Measurements from ENCODE around the gene ANTXR1.

Gene ANTXR1

DNA sequence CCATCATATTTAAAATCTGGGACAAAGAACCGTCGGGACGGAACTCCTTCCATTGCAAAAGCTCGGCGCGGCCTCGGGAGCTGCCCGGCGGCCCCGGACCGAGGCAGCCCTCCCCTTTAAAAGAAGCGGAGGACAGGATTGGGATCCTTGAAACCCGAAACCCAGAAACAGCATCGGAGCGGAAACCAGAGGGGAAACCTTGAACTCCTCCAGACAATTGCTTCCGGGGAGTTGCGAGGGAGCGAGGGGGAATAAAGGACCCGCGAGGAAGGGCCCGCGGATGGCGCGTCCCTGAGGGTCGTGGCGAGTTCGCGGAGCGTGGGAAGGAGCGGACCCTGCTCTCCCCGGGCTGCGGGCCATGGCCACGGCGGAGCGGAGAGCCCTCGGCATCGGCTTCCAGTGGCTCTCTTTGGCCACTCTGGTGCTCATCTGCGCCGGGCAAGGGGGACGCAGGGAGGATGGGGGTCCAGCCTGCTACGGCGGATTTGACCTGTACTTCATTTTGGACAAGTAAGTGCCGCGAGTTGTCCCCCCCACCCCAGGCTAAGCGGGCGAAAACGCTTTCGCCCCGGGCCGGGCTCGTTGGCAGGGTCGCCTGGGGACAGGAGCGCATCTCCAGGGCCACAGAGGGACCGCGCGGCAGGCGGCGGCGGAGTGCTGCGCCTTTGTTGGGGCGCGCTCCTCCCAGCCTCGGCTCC, at the start of gene ANTXR1:
ANTXR1 (plus strand) TSS at position 38 of the 698 bp plus-strand sequence; CDS start at position 359, 321 bp downstream.
- CTCF ChIA-PET = interaction anchor here (1.2 to 1.4 kb wide), 2 partner anchors 11 to 20 kb away, joined by 3 to 7 read pairs; no protein-coding TSS in a partner anchor
- no peak within 1 kb of the TSS for H3K27ac Mint-ChIP-seq
- no peaks in the 10 kb centered on the region for H3K9me3 Mint-ChIP-seq
- peaks cover 14% of the 10 kb centered on the region for H3K4me1 Mint-ChIP-seq
- H3K36me3 Mint-ChIP-seq = no peaks in the 10 kb centered on the region
- H3K4me3 Mint-ChIP-seq = peak within 1 kb of the TSS; percentile 75
- H3K27me3 Mint-ChIP-seq = peaks cover 74% of the 10 kb centered on the region
- DNase-seq = peak; percentile 28

DNA sequence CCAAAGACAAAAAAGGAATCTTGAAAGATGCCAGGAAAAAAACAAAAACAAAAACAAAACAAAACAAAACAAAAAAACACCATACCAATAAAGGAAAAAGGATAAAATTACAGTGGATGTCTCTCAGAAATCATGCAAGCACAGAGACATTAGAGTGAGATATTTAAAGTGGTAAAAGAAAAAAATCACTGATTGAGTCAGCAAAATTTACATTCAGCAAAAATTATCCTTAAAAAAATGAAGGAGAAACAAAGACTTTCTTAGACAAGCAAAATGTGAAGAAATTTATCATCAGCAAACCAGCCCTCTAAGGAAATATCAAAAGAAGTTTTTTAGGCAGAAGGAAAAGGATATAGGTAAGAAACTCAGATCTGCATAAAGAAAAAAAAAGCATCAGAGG, 48.7 kb upstream of the ANTXR1 start:
- Mint-ChIP-seq H3K4me1 (no peaks in the 10 kb centered on the region), H3K4me3 (no peak overlapping the region), H3K27me3 (peaks cover 22% of the 10 kb centered on the region), H3K36me3 (no peaks in the 10 kb centered on the region), H3K9me3 (no peaks in the 10 kb centered on the region), H3K27ac (no peak overlapping the region)
- DNase-seq = no peak
- CTCF ChIA-PET = no interaction called here

DNA sequence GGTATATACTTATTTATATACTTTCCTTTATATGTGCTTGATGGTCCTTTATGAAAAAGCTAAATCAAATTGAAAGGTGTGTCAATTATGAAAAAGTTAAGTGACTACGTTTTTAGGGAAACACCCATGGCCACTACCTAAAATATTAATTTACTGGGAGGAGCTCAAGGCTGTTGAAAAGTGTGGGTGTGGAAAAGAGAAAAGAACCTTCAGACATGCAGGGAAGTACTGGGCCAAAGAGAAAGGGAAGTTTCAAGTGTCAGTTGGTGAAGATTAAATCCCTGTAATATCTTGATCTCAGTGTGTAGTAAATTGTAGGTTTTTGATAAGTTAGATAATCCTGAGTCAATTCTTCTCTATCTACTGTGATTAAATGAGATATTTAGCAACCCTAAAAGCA, 44.8 kb upstream of the ANTXR1 start:
- DNase-seq = no peak
- Mint-ChIP-seq H3K9me3 (no peaks in the 10 kb centered on the region), H3K36me3 (no peaks in the 10 kb centered on the region), H3K4me1 (no peaks in the 10 kb centered on the region), H3K4me3 (no peak overlapping the region), H3K27me3 (peaks cover 18% of the 10 kb centered on the region), H3K27ac (no peak overlapping the region)
- CTCF ChIA-PET = no interaction called here

DNA sequence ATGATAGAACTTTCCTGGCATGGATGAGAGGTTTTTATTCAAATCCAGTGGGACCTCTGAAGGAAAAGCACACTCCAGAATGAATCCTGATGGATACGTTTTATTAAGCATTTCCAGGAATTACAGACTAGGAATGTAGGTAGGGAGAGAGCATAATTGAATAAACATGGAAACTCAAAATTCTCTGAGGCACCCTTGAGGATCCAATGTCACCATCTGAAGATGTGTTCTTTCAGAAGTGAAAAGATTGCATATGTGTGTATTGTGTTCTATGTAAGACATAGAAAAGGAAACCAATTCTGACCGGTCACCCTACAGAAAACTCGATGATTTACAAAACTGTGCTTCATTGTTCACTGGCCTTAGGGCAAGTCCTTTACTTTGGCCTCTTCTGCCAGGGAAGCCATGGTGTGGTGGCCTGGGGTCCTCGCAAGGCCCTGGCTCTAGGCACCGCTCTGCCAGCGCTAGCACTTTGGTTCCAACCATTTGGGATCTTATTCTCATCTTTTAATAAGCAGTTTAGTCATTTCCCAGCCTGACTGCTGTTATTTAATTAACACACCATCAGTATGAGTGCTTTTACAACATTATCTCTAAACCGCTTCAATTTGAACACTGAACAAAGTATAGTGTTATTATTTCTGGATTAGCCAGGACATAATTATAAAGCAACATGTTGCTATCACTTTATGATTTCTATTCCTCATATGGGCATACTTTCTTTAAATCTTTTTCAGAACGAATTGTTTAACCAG, 43.1 kb upstream of the ANTXR1 start:
- Mint-ChIP-seq H3K4me1 (no peaks in the 10 kb centered on the region), H3K27me3 (peaks cover 26% of the 10 kb centered on the region), H3K36me3 (no peaks in the 10 kb centered on the region), H3K4me3 (no peak overlapping the region), H3K27ac (no peak overlapping the region), H3K9me3 (no peaks in the 10 kb centered on the region)
- no peak for DNase-seq
- CTCF ChIA-PET = no interaction called here

DNA sequence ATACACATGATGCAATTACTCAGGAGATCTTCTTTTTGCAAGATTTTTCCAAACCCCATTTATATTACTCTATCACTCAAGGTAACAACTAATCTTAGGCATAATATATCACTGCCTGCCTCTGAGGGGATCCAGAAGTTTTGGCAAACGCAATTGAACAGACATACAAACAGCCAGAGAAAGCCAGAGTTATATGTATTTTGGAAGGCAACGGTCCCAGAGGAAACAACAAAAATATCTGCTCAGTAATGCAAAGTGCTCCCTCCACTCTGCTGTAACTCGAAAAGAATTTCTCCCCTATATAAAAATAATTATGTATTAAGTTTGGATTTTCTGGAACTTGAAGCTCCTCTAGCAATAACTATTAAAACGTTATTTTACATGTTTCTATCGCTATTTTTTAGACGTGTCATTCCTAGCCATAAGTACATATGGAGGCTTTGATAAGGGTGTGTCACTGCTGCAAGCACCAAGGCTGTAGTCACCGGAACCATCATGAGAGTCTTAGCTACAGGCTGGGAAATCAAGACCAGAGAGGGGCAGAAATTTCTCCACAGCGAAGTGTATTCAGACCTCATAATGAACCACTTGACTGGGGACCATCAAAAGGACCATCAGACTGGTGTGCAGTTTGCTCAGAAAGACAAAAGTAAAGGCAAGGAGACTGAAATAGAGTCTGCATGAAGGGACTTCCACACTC, 42.3 kb upstream of the ANTXR1 start:
- CTCF ChIA-PET = no interaction called here
- H3K4me3 Mint-ChIP-seq = no peak overlapping the region
- no peak for DNase-seq
- H3K9me3 Mint-ChIP-seq = no peaks in the 10 kb centered on the region
- no peaks in the 10 kb centered on the region for H3K36me3 Mint-ChIP-seq
- no peaks in the 10 kb centered on the region for H3K4me1 Mint-ChIP-seq
- no peak overlapping the region for H3K27ac Mint-ChIP-seq
- peaks cover 32% of the 10 kb centered on the region for H3K27me3 Mint-ChIP-seq

DNA sequence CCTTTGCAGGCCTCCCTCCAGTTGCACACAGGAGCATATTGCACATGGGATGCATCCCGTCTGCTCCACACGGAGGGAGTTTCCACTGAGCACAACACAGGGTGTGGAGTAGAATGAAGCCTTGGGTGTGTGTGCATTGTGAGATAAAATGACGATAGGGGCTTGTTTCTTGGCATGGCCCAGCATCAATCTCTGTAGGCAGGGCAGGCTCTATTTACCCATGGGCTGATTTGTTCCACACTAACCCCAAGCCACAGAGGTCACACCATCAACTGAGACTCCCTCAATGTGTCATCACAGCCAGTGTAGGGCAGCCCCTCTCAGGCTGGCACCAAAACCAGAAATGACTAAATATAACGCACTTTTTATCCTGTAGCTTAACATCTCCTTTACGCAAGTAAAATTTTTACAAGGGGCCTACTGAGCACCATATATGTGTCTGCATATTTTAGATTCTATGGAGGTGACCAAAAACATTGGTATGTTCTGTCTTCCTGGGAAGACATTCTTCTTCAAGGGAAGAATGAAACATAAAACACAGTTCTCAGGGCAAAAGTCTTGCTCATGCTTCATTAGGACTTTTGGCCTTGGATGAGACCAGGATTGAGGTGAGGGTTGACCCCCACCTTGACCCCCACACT, 41.3 kb upstream of the ANTXR1 start:
- H3K27ac Mint-ChIP-seq = no peak overlapping the region
- no peak for DNase-seq
- H3K36me3 Mint-ChIP-seq = no peaks in the 10 kb centered on the region
- H3K4me3 Mint-ChIP-seq = no peak overlapping the region
- H3K27me3 Mint-ChIP-seq = peaks cover 28% of the 10 kb centered on the region
- CTCF ChIA-PET = no interaction called here
- no peaks in the 10 kb centered on the region for H3K4me1 Mint-ChIP-seq
- no peaks in the 10 kb centered on the region for H3K9me3 Mint-ChIP-seq

DNA sequence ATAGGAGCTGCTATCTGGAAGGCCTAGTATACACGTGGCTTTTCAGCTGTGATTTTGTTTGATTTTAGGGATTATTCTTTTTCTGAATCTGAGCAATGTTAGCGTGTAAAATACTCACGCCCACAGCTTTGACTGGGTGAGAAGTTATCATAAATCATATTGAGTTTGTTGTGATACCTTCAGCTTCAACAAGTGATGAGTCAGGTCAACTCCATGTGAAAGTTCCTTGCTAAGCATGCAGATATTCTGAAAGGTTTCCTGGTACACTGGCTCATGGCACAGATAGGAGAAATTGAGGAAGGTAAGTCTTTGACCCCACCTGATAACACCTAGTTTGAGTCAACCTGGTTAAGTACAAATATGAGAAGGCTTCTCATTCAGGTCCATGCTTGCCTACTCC, 38.7 kb upstream of the ANTXR1 start, which contains the start of gene GKN1:
GKN1 (plus strand) TSS at position 386 of the 400 bp plus-strand sequence. CDS start 42 bp downstream, outside the sequence.
- Mint-ChIP-seq H3K27me3 (peaks cover 28% of the 10 kb centered on the region), H3K4me1 (no peaks in the 10 kb centered on the region), H3K36me3 (no peaks in the 10 kb centered on the region), H3K9me3 (no peaks in the 10 kb centered on the region), H3K4me3 (no peak within 1 kb of the TSS), H3K27ac (no peak within 1 kb of the TSS)
- CTCF ChIA-PET = no interaction called here
- no peak for DNase-seq

DNA sequence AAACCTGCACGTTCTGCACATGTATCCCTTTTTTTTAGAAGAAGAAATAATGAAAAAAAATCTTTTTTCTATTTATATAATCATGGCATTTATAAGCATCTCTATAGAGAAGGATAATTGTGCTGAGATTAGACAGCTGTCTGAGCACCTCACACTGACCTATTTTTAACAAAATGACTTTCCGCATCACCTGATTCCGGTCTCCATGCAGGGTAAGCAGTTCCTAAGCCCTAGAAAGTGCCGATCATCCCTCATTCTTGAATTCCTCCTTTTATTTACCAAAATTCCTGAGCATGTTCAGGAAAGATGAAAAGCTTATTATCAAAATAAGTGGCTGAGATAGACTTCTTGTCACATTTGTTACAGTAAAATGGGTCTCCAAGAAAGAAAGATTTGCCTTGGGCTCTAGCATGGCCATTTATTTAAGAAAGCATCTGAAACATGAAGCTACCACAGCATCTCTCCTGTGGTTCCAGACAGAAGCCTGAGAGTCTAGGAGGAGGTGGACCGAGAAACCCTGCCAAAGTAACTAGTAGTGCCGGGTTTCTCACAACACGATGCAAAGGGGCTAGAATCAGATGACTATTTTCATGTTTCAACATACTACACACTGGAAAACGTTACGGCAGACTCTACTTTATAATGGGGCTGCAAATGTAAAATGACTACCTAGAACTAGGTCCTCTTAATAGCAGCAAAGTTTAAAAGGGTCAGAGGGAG, 37.9 kb upstream of the ANTXR1 start:
- no peaks in the 10 kb centered on the region for H3K4me1 Mint-ChIP-seq
- DNase-seq = no peak
- H3K27me3 Mint-ChIP-seq = peaks cover 32% of the 10 kb centered on the region
- CTCF ChIA-PET = interaction anchor here (0.6 to 1.0 kb wide), 2 partner anchors 32 to 50 kb away, joined by 3 to 4 read pairs; no protein-coding TSS in a partner anchor
- H3K27ac Mint-ChIP-seq = no peak overlapping the region
- H3K4me3 Mint-ChIP-seq = no peak overlapping the region
- H3K9me3 Mint-ChIP-seq = no peaks in the 10 kb centered on the region
- no peaks in the 10 kb centered on the region for H3K36me3 Mint-ChIP-seq

DNA sequence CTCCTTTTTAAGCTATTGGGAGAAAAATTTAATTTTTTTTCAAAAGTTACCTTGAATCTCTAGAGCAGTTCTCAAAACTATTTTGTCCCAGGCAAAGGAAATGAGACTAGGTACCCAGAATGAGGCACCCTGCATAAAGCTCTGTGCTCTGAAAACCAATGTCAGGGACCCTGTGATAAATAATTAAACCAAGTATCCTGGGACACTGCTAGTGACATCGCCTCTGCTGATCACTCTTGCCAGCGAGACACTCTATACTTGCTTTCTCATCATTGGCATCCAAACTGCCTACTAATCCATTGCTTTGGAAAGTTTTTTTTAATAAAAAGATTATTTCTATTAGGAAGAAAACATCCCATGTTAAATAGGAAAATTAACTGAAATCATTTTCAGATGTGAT, 37.1 kb upstream of the ANTXR1 start:
- Mint-ChIP-seq H3K27me3 (peaks cover 32% of the 10 kb centered on the region), H3K27ac (no peak overlapping the region), H3K4me1 (no peaks in the 10 kb centered on the region), H3K36me3 (no peaks in the 10 kb centered on the region), H3K9me3 (no peaks in the 10 kb centered on the region), H3K4me3 (no peak overlapping the region)
- DNase-seq = no peak
- CTCF ChIA-PET = interaction anchor here (1.0 kb wide), 1 partner anchor 33 kb away, joined by 4 read pairs; no protein-coding TSS in a partner anchor

DNA sequence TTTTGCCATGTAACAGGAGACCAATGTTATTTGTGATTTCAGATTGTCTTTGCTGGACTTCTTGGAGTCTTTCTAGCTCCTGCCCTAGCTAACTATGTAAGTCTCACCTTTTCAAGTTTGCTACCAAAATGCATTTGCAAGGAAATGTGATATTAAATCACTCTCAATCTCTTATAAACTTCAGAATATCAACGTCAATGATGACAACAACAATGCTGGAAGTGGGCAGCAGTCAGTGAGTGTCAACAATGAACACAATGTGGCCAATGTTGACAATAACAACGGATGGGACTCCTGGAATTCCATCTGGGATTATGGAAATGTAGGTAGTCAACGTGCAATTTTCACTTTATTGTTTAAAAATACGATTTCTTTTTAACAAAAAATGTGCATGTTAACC, 35.5 kb upstream of the ANTXR1 start:
- H3K36me3 Mint-ChIP-seq = no peaks in the 10 kb centered on the region
- H3K27me3 Mint-ChIP-seq = peaks cover 37% of the 10 kb centered on the region
- no peaks in the 10 kb centered on the region for H3K4me1 Mint-ChIP-seq
- DNase-seq = no peak
- no peak overlapping the region for H3K27ac Mint-ChIP-seq
- no peaks in the 10 kb centered on the region for H3K9me3 Mint-ChIP-seq
- no peak overlapping the region for H3K4me3 Mint-ChIP-seq
- CTCF ChIA-PET = no interaction called here

DNA sequence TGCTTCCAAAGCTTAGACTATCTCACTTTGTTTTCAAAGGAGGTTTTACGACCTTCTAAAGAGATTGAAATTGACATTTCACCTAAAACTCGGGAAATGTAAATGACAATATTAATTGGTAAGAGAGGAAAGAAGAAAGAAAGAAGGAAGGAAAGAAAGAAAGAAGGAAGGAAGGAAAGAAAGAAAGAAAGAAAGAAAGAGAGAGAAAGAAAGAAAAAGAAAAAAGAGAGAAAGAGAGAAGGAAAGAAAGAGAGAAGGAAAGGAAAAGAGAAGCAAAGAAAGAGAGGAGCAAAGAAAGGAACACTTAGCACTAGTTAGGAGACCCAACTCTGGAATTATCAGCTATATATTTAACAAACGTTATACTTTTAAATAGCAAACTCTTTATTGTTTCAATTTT, 34.9 kb upstream of the ANTXR1 start:
- Mint-ChIP-seq H3K9me3 (no peaks in the 10 kb centered on the region), H3K4me1 (no peaks in the 10 kb centered on the region), H3K36me3 (no peaks in the 10 kb centered on the region), H3K27ac (no peak overlapping the region), H3K4me3 (no peak overlapping the region), H3K27me3 (peaks cover 37% of the 10 kb centered on the region)
- CTCF ChIA-PET = no interaction called here
- no peak for DNase-seq

DNA sequence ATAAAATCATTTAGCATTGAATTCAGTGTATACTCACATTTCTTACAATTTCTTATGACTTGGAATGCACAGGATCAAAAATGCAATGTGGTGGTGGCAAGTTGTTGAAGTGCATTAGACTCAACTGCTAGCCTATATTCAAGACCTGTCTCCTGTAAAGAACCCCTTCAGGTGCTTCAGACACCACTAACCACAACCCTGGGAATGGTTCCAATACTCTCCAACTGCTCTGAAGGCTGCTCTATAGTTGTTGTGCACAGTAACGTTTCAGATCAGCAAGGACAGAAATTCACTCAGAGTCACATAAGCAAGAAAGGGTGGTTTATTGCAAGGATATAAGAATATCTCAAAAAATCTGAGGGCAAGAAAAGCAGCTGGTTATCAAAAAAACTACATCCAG, 32.0 kb upstream of the ANTXR1 start:
- H3K27me3 Mint-ChIP-seq = peaks cover 19% of the 10 kb centered on the region
- H3K9me3 Mint-ChIP-seq = no peaks in the 10 kb centered on the region
- H3K4me1 Mint-ChIP-seq = no peaks in the 10 kb centered on the region
- DNase-seq = no peak
- no peak overlapping the region for H3K27ac Mint-ChIP-seq
- H3K36me3 Mint-ChIP-seq = no peaks in the 10 kb centered on the region
- CTCF ChIA-PET = no interaction called here
- no peak overlapping the region for H3K4me3 Mint-ChIP-seq

DNA sequence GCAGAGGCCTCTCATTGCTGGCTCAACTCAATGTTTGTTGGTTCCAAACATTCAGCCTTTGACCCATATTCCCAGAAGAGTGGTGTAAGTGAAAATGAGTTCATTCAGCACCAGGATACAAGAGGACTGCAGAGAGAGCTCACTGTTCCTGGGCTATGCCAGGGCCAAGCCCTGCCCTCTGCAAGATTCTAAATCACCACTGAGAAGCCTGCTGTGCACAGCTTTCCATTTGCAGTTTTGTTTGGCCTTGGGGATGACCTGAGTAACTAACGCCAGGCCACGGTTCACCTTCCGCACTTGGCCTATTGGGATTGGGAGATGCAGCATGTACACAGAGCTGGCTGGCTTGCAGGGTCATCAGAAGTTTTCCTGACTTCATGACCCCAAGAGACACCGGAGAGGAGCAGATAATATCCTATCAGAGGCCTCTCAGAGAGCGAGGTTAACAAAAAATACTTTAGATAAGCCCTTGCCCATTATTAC, 25.9 kb upstream of the ANTXR1 start:
- no peaks in the 10 kb centered on the region for H3K9me3 Mint-ChIP-seq
- no peak for DNase-seq
- H3K27ac Mint-ChIP-seq = no peak overlapping the region
- CTCF ChIA-PET = no interaction called here
- H3K4me1 Mint-ChIP-seq = no peaks in the 10 kb centered on the region
- no peaks in the 10 kb centered on the region for H3K36me3 Mint-ChIP-seq
- peaks cover 12% of the 10 kb centered on the region for H3K27me3 Mint-ChIP-seq
- no peak overlapping the region for H3K4me3 Mint-ChIP-seq

DNA sequence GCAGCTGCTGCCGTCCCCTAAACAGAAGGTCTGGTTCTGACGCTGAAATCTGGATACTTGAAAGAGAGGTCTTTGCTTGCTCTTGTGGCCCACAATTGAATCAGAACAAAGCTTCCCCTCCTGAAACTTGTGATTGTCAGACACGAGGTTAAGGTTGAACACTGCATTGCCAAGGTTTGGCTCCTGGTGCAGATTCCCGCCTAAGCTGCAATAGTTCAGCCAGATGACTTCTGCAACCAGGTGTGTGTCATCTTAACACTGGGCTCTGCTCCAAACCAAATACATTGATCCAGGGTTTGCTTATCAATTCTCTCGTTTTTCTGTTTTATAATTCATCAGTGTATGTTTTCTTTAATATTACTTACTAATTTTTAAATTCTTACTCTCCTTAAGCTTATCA, 23.9 kb upstream of the ANTXR1 start:
- Mint-ChIP-seq H3K9me3 (no peaks in the 10 kb centered on the region), H3K4me1 (no peaks in the 10 kb centered on the region), H3K36me3 (no peaks in the 10 kb centered on the region), H3K4me3 (no peak overlapping the region), H3K27ac (no peak overlapping the region), H3K27me3 (peaks cover 23% of the 10 kb centered on the region)
- CTCF ChIA-PET = no interaction called here
- DNase-seq = no peak
